EH (cell line): ENCODE measurements around the gene HOXB5.

Experiments
- DNase-seq: peaks from one replicate; pipeline ENCODE4 v3.0.0-alpha.2; 2015; ENCODE audit warnings: low read depth

Gene HOXB5

GRCh38 chr17:48589060-48589830, 4.3 kb downstream of the HOXB5 start:
- no peak for DNase-seq

GRCh38 chr17:48588528-48588927, 5.1 kb downstream of the HOXB5 start:
- no peak for DNase-seq

- no peak for DNase-seq
These were observed 5.5 kb downstream of the HOXB5 start for GRCh38 chr17:48588074-48588415.

GRCh38 chr17:48587276-48588073, 6.1 kb downstream of the HOXB5 start:
- DNase-seq: no peak

- DNase-seq: no peak
These were observed 7.0 kb downstream of the HOXB5 start for GRCh38 chr17:48586355-48587258.

- DNase-seq: no peak
These were observed 9.3 kb downstream of the HOXB5 start for GRCh38 chr17:48584223-48584741.

- no peak for DNase-seq
These were observed 9.8 kb downstream of the HOXB5 start for GRCh38 chr17:48583708-48584222.

- no peak for DNase-seq
These were observed 10.9 kb downstream of the HOXB5 start for GRCh38 chr17:48582750-48583069.

GRCh38 chr17:48579760-48580554, 13.6 kb downstream of the HOXB5 start:
- DNase-seq: peak; percentile 22

- no peak for DNase-seq
These were observed 14.2 kb downstream of the HOXB5 start for GRCh38 chr17:48579471-48579759.

- no peak for DNase-seq
These were observed 14.7 kb downstream of the HOXB5 start for GRCh38 chr17:48578616-48579470.

- no peak for DNase-seq
These were observed 15.5 kb downstream of the HOXB5 start, which contains the start of gene HOXB4 for GRCh38 chr17:48577946-48578615. HOXB4 (minus strand) TSS chr17:48578350; CDS start chr17:48578319, 31 bp downstream.

- no peak for DNase-seq
These were observed 16.1 kb downstream of the HOXB5 start for GRCh38 chr17:48577330-48577945.

GRCh38 chr17:48576479-48577309, 16.9 kb downstream of the HOXB5 start:
- no peak for DNase-seq

- no peak for DNase-seq
These were observed 17.7 kb downstream of the HOXB5 start for GRCh38 chr17:48575673-48576478.

- no peak for DNase-seq
These were observed 18.5 kb downstream of the HOXB5 start for GRCh38 chr17:48575066-48575582.

GRCh38 chr17:48574505-48575065, 19.0 kb downstream of the HOXB5 start:
- DNase-seq: no peak
